T-cell (primary cell): ENCODE results near the gene RAB7A. TPM values are rescaled to one million over a fixed set of nuclear protein-coding genes. Genes with fewer than 3 reads are reported as not detected.

ENCODE experiments used
- ATAC-seq, 4 experiments: fragments of 200-7000 bp in 3 of 4; fragments of 150-1000 bp in 1 of 4; cut with Tn5 transposase; replicated peaks in 1 of 4; 1 replicate in 3 of 4; 2 replicates in 1 of 4; pipeline ENCODE4 v1.10.0; 2021; ENCODE audit warnings: moderate library complexity in 3 of 4, mild to moderate bottlenecking in 2 of 4, moderate number of reproducible peaks in 1 of 4
- CTCF ChIA-PET, 2 donors: fragments of 300-600 bp; sonication (Branson Sonifier 250); formaldehyde crosslinking; loops; one replicate each; lab custom pipeline; 2022; ENCODE audit warnings: antibody characterized with exemption in 2 of 2; lab: Charles Lee
- POLR2A ChIA-PET, 2 donors: fragments of 300-600 bp; sonication (Branson Sonifier 250); formaldehyde crosslinking; loops; one replicate each; lab custom pipeline; 2022; ENCODE audit warnings: antibody characterized with exemption in 2 of 2; lab: Charles Lee
- DNase-seq, 35 experiments: peaks; one replicate each; pipeline versions ENCODE4 v3.0.0 to v3.0.0-alpha.2; 2013 to 2023
- H3K27ac ChIP-seq: one replicate; pipeline ENCODE4 v1.5.1; 2013; ENCODE audit warnings: low read length
- H3K27me3 ChIP-seq, 2 experiments: replicated peaks in 1 of 2; 1 replicate in 1 of 2; 2 replicates in 1 of 2; pipeline versions ENCODE4 v1.6.1 to v1.7.0; 2013; ENCODE audit warnings: low read length in 1 of 2, mixed read lengths in 1 of 2; ENCODE audit not compliant: control insufficient read depth in 2 of 2, insufficient read depth in 2 of 2; ENCODE audit errors: extremely low read depth in 1 of 2
- H3K36me3 ChIP-seq, 2 donors: 1 replicate in 1 of 2; 2 replicates in 1 of 2; pipeline versions ENCODE4 v1.6.1 to v1.7.0; 2013; ENCODE audit warnings: low read length in 1 of 2; ENCODE audit not compliant: control insufficient read depth in 2 of 2, insufficient read depth in 1 of 2; ENCODE audit errors: extremely low read depth in 1 of 2
- H3K4me1 ChIP-seq, 2 experiments: 1 replicate in 1 of 2; 2 replicates in 1 of 2; pipeline versions ENCODE4 v1.6.1 to v1.7.0; 2013; ENCODE audit warnings: low read length in 2 of 2, mixed read lengths in 1 of 2; ENCODE audit not compliant: insufficient read depth in 2 of 2, control insufficient read depth in 1 of 2; ENCODE audit errors: extremely low read depth in 1 of 2
- H3K4me3 ChIP-seq, 2 donors: 1 replicate in 1 of 2; 2 replicates in 1 of 2; pipeline versions ENCODE4 v1.5.1 to v1.7.0; 2013; ENCODE audit warnings: mild to moderate bottlenecking in 2 of 2, low read length in 1 of 2, moderate library complexity in 1 of 2; ENCODE audit not compliant: control insufficient read depth in 1 of 2; ENCODE audit errors: extremely low read depth in 1 of 2
- H3K9me3 ChIP-seq: 2 replicates; pipeline ENCODE4 v1.7.0; 2013
- H3K27ac Mint-ChIP-seq, 2 donors: one replicate each; pipeline ENCODE4 v1.8.0; 2020 to 2021; ENCODE audit warnings: mild to moderate bottlenecking in 2 of 2, mixed read lengths in 2 of 2
- H3K27me3 Mint-ChIP-seq, 2 donors: one replicate each; pipeline ENCODE4 v1.8.0; 2021 to 2022; ENCODE audit warnings: mixed read lengths in 2 of 2
- H3K36me3 Mint-ChIP-seq: one replicate; pipeline ENCODE4 v1.8.0; 2021; ENCODE audit warnings: mixed read lengths
- H3K4me1 Mint-ChIP-seq, 3 donors: one replicate each; pipeline ENCODE4 v1.8.0; 2020 to 2022; ENCODE audit warnings: mixed read lengths in 3 of 3, mild to moderate bottlenecking in 1 of 3
- H3K4me3 Mint-ChIP-seq, 3 donors: one replicate each; pipeline ENCODE4 v1.8.0; 2020 to 2022; ENCODE audit warnings: mild to moderate bottlenecking in 3 of 3, mixed read lengths in 3 of 3, moderate library complexity in 3 of 3
- H3K9me3 Mint-ChIP-seq, 3 donors: one replicate each; pipeline ENCODE4 v1.8.0; 2020 to 2022; ENCODE audit warnings: mixed read lengths in 3 of 3
- WGBS: methylation state at CpG from one replicate; pipeline ENCODE4 v1.1.5; 2013; ENCODE audit warnings: missing lambda C conversion rate; ENCODE audit not compliant: insufficient coverage; 5-methylcytosine and 5-hydroxymethylcytosine counted together
- total RNA-seq, 35 experiments: library from RNA in 6 of 35; stranded (reverse) in 6 of 35; fragments of 120-200 nt in 1 of 35; gene quantifications; one replicate each; pipeline versions ENCODE4 v1.2.1 to v1.2.4 and lab custom pipeline; 2013 to 2026

RAB7A gene
- total RNA-seq, 5 donors from 2014 or later (not counting 1 experiment from before 2014, with no cell fraction given): 130 to 161 (median 140) TPM

GRCh38 chr3:128784843-128785242 is 58.9 kb downstream of the RAB7A start:
- Mint-ChIP-seq H3K27me3 (no peaks in the 10 kb centered on the region), H3K9me3 (no peaks in the 10 kb centered on the region), H3K4me1 (peaks cover 72 to 97% (median 85%) of the 10 kb centered on the region in 3 donors), H3K27ac (peak overlapping the region; percentile 98 to 99), H3K4me3 (no peak overlapping the region), H3K36me3 (no peaks in the 10 kb centered on the region)
- POLR2A ChIA-PET: no interaction called here
- DNase-seq (no peak), ATAC-seq (no peak)
- H3K27me3 ChIP-seq: no peaks in the 10 kb centered on the region
- H3K27ac ChIP-seq: no peak overlapping the region
- CTCF ChIA-PET: interaction anchor here (0.6 to 1.6 kb wide), 2 partner anchors 10 to 11 kb away, joined by 5 to 8 read pairs; no protein-coding TSS in a partner anchor
- peaks cover 30 to 60% of the 10 kb centered on the region in 2 experiments for H3K4me1 ChIP-seq
- WGBS: no CpG with 5 or more reads among the region's 3 CpGs
- no peak overlapping the region for H3K4me3 ChIP-seq
- H3K36me3 ChIP-seq: no peaks in the 10 kb centered on the region
- H3K9me3 ChIP-seq: no peaks in the 10 kb centered on the region

- Mint-ChIP-seq H3K9me3 (no peaks in the 10 kb centered on the region), H3K36me3 (no peaks in the 10 kb centered on the region), H3K4me1 (peaks cover 72 to 96% (median 87%) of the 10 kb centered on the region in 3 donors), H3K27me3 (no peaks in the 10 kb centered on the region), H3K27ac (peak overlapping the region; percentile 98 to 99), H3K4me3 (peak overlapping the region in 1 of 3 donors; percentile 78)
- H3K27ac ChIP-seq: peak overlapping the region; percentile 84
- peaks cover 42 to 64% of the 10 kb centered on the region in 2 experiments for H3K4me1 ChIP-seq
- ChIA-PET POLR2A (no interaction called here), CTCF (interaction anchor here in 1 of 2 donors (1.2 kb wide), 1 partner anchor 9 kb away, joined by 3 read pairs; no protein-coding TSS in a partner anchor)
- DNase-seq: no peak
- ATAC-seq: no peak
- WGBS: no CpG with 5 or more reads among the region's 3 CpGs
- no peaks in the 10 kb centered on the region for H3K27me3 ChIP-seq
- H3K36me3 ChIP-seq: no peaks in the 10 kb centered on the region
- no peaks in the 10 kb centered on the region for H3K9me3 ChIP-seq
- no peak overlapping the region for H3K4me3 ChIP-seq
These were observed 60.5 kb downstream of the RAB7A start for GRCh38 chr3:128786434-128787020.

- peaks cover 47 to 67% of the 10 kb centered on the region in 2 experiments for H3K4me1 ChIP-seq
- no peaks in the 10 kb centered on the region for H3K36me3 Mint-ChIP-seq
- no peaks in the 10 kb centered on the region for H3K36me3 ChIP-seq
- H3K9me3 Mint-ChIP-seq: no peaks in the 10 kb centered on the region
- H3K4me3 Mint-ChIP-seq: peak overlapping the region; percentile 74 to 78 (median 77)
- WGBS: 65% methylated on average over 2 of the region's 12 CpGs
- POLR2A ChIA-PET: interaction anchor here in 1 of 2 donors (1.5 kb wide), 1 partner anchor 25 kb away, joined by 4 read pairs; no protein-coding TSS in a partner anchor
- no peaks in the 10 kb centered on the region for H3K9me3 ChIP-seq
- peaks cover 83 to 95% (median 89%) of the 10 kb centered on the region in 3 donors for H3K4me1 Mint-ChIP-seq
- no peaks in the 10 kb centered on the region for H3K27me3 ChIP-seq
- DNase-seq: peak in 20 of 35 experiments; percentile 17 to 68 (median 27)
- ATAC-seq: peak; percentile 29 to 81 (median 64)
- no peaks in the 10 kb centered on the region for H3K27me3 Mint-ChIP-seq
- CTCF ChIA-PET: interaction anchor here (0.6 to 3.7 kb wide), 6 partner anchors 16 to 107 kb away, joined by 3 to 28 read pairs (median 3); no protein-coding TSS in a partner anchor
- peak overlapping the region; percentile 84 for H3K27ac ChIP-seq
- peak overlapping the region; percentile 98 to 99 for H3K27ac Mint-ChIP-seq
- H3K4me3 ChIP-seq: no peak overlapping the region
These were observed 61.6 kb downstream of the RAB7A start for GRCh38 chr3:128787256-128788253.

GRCh38 chr3:128788268-128788869 is 62.4 kb downstream of the RAB7A start:
- H3K4me1 Mint-ChIP-seq: peaks cover 85 to 89% (median 86%) of the 10 kb centered on the region in 3 donors
- ChIA-PET POLR2A (interaction anchor here in 1 of 2 donors (0.6 to 1.5 kb wide), 3 partner anchors 26 to 97 kb away, joined by 3 to 6 read pairs (median 4); no protein-coding TSS in a partner anchor), CTCF (interaction anchor here (0.6 to 3.7 kb wide), 9 partner anchors 9 to 108 kb away, joined by 3 to 28 read pairs (median 3); no protein-coding TSS in a partner anchor)
- Histone ChIP-seq H3K27ac (peak overlapping the region; percentile 84), H3K27me3 (no peaks in the 10 kb centered on the region), H3K9me3 (no peaks in the 10 kb centered on the region), H3K36me3 (no peaks in the 10 kb centered on the region), H3K4me1 (peaks cover 47 to 67% of the 10 kb centered on the region in 2 experiments), H3K4me3 (peak overlapping the region; percentile 33 to 54)
- no peaks in the 10 kb centered on the region for H3K27me3 Mint-ChIP-seq
- H3K9me3 Mint-ChIP-seq: no peaks in the 10 kb centered on the region
- H3K27ac Mint-ChIP-seq: peak overlapping the region; percentile 98 to 99
- DNase-seq (peak in 1 of 35 experiments; percentile 23), ATAC-seq (peak in 2 of 4 experiments; percentile 16 to 20)
- 13% methylated on average over 3 of the region's 5 CpGs for WGBS
- no peaks in the 10 kb centered on the region for H3K36me3 Mint-ChIP-seq
- H3K4me3 Mint-ChIP-seq: peak overlapping the region; percentile 74 to 78 (median 77)

- no CpG with 5 or more reads among the region's 2 CpGs for WGBS
- H3K27ac Mint-ChIP-seq: peak overlapping the region; percentile 78 to 86
- no peaks in the 10 kb centered on the region for H3K27me3 ChIP-seq
- H3K27ac ChIP-seq: peak overlapping the region; percentile 18
- H3K4me3 ChIP-seq: no peak overlapping the region
- DNase-seq (peak in 1 of 35 experiments; percentile 23), ATAC-seq (peak; percentile 25 to 70 (median 59))
- no peaks in the 10 kb centered on the region for H3K9me3 Mint-ChIP-seq
- H3K36me3 ChIP-seq: peaks cover 0 to 34% of the 10 kb centered on the region in 2 donors
- no peaks in the 10 kb centered on the region for H3K9me3 ChIP-seq
- H3K4me1 ChIP-seq: peaks cover 39 to 42% of the 10 kb centered on the region in 2 experiments
- no peaks in the 10 kb centered on the region for H3K27me3 Mint-ChIP-seq
- H3K36me3 Mint-ChIP-seq: peaks cover 30% of the 10 kb centered on the region
- peaks cover 54 to 67% (median 64%) of the 10 kb centered on the region in 3 donors for H3K4me1 Mint-ChIP-seq
- POLR2A ChIA-PET: interaction anchor here in 1 of 2 donors (0.5 kb wide), 1 partner anchor 129 kb away, joined by 8 read pairs; no protein-coding TSS in a partner anchor
- H3K4me3 Mint-ChIP-seq: peak overlapping the region in 2 of 3 donors; percentile 23 to 25
- CTCF ChIA-PET: interaction anchor here (0.6 to 4.3 kb wide), 8 partner anchors 9 to 114 kb away, joined by 3 to 27 read pairs (median 6); no protein-coding TSS in a partner anchor
These were observed 68.2 kb downstream of the RAB7A start for GRCh38 chr3:128794067-128794768.
